Natural killer cell (primary cell): ENCODE data around the gene RELN. TPM values are rescaled to one million over a fixed set of nuclear protein-coding genes. Genes with fewer than 3 reads are reported as not detected.

Experiments
- ATAC-seq, 3 donors: fragments of 150-1000 bp in 2 of 3; fragments of 200-7000 bp in 1 of 3; cut with Tn5 transposase; 1 replicate in 1 of 3; 2 replicates in 2 of 3; pipeline ENCODE4 v1.10.0; 2021; ENCODE audit warnings: mild to moderate bottlenecking in 2 of 3, moderate library complexity in 2 of 3
- DNase-seq, 2 donors: peaks; one replicate each; pipeline versions ENCODE4 v3.0.0 to v3.0.0-alpha.2; 2013 to 2021; ENCODE audit warnings: mixed read lengths in 1 of 2
- H3K27ac ChIP-seq: one replicate; pipeline ENCODE4 v1.5.1; 2013; ENCODE audit warnings: mild to moderate bottlenecking, low read length
- H3K27me3 ChIP-seq: one replicate; pipeline ENCODE4 v1.6.1; 2013; ENCODE audit warnings: low read length; ENCODE audit not compliant: control insufficient read depth, insufficient read depth
- H3K36me3 ChIP-seq: one replicate; pipeline ENCODE4 v1.6.1; 2013; ENCODE audit warnings: low read length; ENCODE audit not compliant: control insufficient read depth, insufficient read depth
- H3K4me1 ChIP-seq: one replicate; pipeline ENCODE4 v1.6.1; 2013; ENCODE audit warnings: low read length; ENCODE audit not compliant: control insufficient read depth, insufficient read depth
- H3K4me3 ChIP-seq: one replicate; pipeline ENCODE4 v1.5.1; 2013; ENCODE audit warnings: low read length
- H3K9me3 ChIP-seq: one replicate; pipeline ENCODE4 v1.6.1; 2013; ENCODE audit warnings: low read length; ENCODE audit not compliant: control insufficient read depth, insufficient read depth
- H3K27ac Mint-ChIP-seq, 2 donors: one replicate each; pipeline ENCODE4 v1.8.0; 2022; ENCODE audit warnings: mild to moderate bottlenecking in 2 of 2, mixed read lengths in 2 of 2, moderate library complexity in 1 of 2
- H3K27me3 Mint-ChIP-seq, 2 donors: one replicate each; pipeline ENCODE4 v1.8.0; 2022; ENCODE audit warnings: low read depth in 2 of 2, mixed read lengths in 2 of 2
- H3K36me3 Mint-ChIP-seq: one replicate; pipeline ENCODE4 v1.8.0; 2022; ENCODE audit warnings: mixed read lengths
- H3K4me1 Mint-ChIP-seq, 2 donors: one replicate each; pipeline ENCODE4 v1.8.0; 2022; ENCODE audit warnings: mixed read lengths in 2 of 2
- H3K4me3 Mint-ChIP-seq: one replicate; pipeline ENCODE4 v1.8.0; 2022; ENCODE audit warnings: mild to moderate bottlenecking, moderate library complexity, mixed read lengths
- H3K9me3 Mint-ChIP-seq, 2 donors: one replicate each; pipeline ENCODE4 v1.8.0; 2022; ENCODE audit warnings: mixed read lengths in 2 of 2
- WGBS: methylation state at CpG from one replicate; pipeline ENCODE4 v1.1.7; 2013; ENCODE audit warnings: missing lambda C conversion rate; ENCODE audit not compliant: insufficient coverage; 5-methylcytosine and 5-hydroxymethylcytosine counted together
- intact Hi-C: fragments of 100-400 bp; cut with micrococcal nuclease; formaldehyde crosslinking; loops from one replicate; pipeline ENCODE4 v1.14.2; 2022
- total RNA-seq, 4 donors: library from RNA; stranded (reverse); fragments of 120-200 nt in 1 of 4; gene quantifications; one replicate each; pipeline versions ENCODE4 v1.2.3 to v1.2.4, GENCODE V29; 2013 to 2022
- TF ChIP-seq, protein P1 (sequence below): fragments of 200-600 bp; IDR thresholded peaks from one replicate; pipeline ENCODE4 v1.8.0; 2022; ENCODE audit warnings: antibody characterized with exemption

Gene RELN
- total RNA-seq, 3 donors from 2014 or later (not counting 1 experiment from before 2014, with no cell fraction given) = not detected

DNA sequence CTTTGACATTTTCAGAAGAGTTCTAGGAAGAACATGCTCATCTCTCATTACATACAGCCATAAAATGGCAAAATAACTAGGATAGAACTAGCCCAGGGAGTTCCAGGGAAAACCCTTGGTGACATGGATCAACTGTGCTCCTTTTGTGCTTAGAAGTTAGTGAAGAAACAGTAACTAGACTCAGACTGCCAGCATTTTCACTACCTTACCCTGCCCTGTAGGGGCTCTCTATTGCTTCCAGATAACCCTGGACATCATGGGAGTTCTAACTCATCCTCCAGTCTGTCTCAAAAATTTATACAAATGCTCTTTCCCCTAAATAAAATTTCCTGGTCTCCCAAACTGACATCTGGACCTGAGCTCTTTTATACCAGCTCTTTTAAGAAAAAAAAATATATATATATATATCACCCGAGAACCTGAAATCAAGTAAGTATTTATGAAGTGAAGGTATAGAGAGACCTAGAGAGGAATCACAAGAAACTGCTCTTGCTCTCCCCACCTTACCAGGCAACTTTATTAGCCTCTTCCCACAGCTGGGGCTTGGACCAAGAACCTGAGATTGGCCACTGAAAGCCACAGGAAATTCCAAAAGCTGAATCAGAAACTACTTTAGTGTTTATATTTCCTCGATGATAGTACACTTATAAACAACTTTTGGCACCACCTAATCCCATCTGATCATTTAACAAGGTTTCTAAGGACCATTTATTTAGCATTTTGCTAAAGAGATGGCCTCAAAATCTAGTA is 101.4 kb downstream of the RELN start:
- H3K4me1 Mint-ChIP-seq = no peaks in the 10 kb centered on the region

DNA sequence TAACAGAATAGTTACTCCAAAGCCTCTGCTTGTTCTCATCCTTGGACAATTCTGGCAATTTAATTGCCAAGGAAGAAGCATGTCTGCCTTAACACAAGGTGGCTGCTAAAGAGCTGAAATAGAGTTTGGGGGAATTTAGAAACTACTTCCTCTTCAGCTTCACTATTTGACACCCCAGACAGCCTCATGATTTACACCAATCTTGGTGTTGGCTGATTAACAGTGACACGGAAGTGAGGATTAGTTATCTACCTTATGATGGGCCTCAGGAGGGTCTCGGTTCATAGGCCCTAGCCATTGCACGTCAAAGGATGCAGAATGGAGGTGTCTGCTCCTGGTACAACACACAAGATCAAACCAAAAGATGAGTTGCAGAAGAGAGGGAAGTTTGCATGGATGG is 102.4 kb downstream of the RELN start:
- no peak overlapping the region for H3K4me3 Mint-ChIP-seq
- Histone ChIP-seq H3K27ac (no peak overlapping the region), H3K9me3 (no peaks in the 10 kb centered on the region), H3K4me1 (no peaks in the 10 kb centered on the region), H3K36me3 (no peaks in the 10 kb centered on the region), H3K4me3 (no peak overlapping the region), H3K27me3 (no peaks in the 10 kb centered on the region)
- intact Hi-C loops = no loop called here
- ATAC-seq (no peak), DNase-seq (no peak)
- no peak overlapping the region for H3K27ac Mint-ChIP-seq
- H3K27me3 Mint-ChIP-seq = no peaks in the 10 kb centered on the region
- no peaks in the 10 kb centered on the region for H3K4me1 Mint-ChIP-seq
- peaks cover 0 to 6% of the 10 kb centered on the region in 2 donors for H3K9me3 Mint-ChIP-seq
- 56% methylated on average over 3 of the region's 3 CpGs for WGBS
- no peaks in the 10 kb centered on the region for H3K36me3 Mint-ChIP-seq
- TF ChIP-seq, protein P1, sequence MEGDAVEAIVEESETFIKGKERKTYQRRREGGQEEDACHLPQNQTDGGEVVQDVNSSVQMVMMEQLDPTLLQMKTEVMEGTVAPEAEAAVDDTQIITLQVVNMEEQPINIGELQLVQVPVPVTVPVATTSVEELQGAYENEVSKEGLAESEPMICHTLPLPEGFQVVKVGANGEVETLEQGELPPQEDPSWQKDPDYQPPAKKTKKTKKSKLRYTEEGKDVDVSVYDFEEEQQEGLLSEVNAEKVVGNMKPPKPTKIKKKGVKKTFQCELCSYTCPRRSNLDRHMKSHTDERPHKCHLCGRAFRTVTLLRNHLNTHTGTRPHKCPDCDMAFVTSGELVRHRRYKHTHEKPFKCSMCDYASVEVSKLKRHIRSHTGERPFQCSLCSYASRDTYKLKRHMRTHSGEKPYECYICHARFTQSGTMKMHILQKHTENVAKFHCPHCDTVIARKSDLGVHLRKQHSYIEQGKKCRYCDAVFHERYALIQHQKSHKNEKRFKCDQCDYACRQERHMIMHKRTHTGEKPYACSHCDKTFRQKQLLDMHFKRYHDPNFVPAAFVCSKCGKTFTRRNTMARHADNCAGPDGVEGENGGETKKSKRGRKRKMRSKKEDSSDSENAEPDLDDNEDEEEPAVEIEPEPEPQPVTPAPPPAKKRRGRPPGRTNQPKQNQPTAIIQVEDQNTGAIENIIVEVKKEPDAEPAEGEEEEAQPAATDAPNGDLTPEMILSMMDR = no peak

More for the DNA sequence above, 101.4 kb downstream of the RELN start:
- Mint-ChIP-seq H3K36me3 (no peaks in the 10 kb centered on the region), H3K27me3 (no peaks in the 10 kb centered on the region), H3K27ac (no peak overlapping the region), H3K4me3 (no peak overlapping the region), H3K9me3 (peaks cover 0 to 6% of the 10 kb centered on the region in 2 donors)
- H3K4me1 ChIP-seq = no peaks in the 10 kb centered on the region
- intact Hi-C loops = no loop called here
- H3K36me3 ChIP-seq = no peaks in the 10 kb centered on the region
- no peaks in the 10 kb centered on the region for H3K27me3 ChIP-seq
- WGBS = 81% methylated on average over 1 of the region's 2 CpGs
- no peak for ATAC-seq
- TF ChIP-seq, protein P1 = no peak
- H3K27ac ChIP-seq = no peak overlapping the region
- DNase-seq = no peak
- no peak overlapping the region for H3K4me3 ChIP-seq
- no peaks in the 10 kb centered on the region for H3K9me3 ChIP-seq

DNA sequence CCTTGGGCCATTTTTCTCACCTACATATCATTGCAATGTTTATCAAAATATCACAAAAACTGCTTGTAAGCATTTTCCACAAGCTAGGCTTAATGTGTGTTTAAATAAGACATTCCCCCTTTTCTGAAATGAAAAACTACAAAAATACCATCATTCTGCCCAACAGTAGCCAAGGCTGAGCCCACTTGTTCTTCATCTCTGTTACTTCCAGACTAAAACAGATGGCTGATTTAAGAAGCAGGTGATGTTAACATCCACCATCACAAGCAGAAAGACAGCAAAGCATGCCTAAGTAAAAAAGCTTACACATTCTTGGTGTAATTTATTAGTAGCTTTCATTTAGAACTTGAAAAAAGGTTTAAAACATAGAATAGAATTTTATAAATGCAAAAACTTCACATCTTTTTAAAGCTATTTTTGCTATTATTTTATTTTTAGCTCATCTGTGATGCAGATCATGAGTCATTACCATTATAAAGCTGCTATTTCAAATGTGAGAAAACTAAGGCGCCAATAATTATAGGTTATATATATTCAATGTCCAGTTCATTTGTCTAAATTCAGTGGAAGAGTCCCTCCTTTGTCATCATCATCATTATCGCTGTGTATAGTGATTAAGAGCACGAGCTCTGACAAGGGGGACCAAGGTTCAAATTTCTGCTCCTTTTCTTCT is 109.4 kb downstream of the RELN start:
- no peaks in the 10 kb centered on the region for H3K27me3 Mint-ChIP-seq
- no peaks in the 10 kb centered on the region for H3K36me3 Mint-ChIP-seq
- no peaks in the 10 kb centered on the region for H3K4me1 Mint-ChIP-seq
- WGBS = 93% methylated on average over 2 of the region's 3 CpGs
- DNase-seq (no peak), ATAC-seq (no peak)
- no peaks in the 10 kb centered on the region for H3K27me3 ChIP-seq
- H3K4me3 Mint-ChIP-seq = no peak overlapping the region
- H3K9me3 ChIP-seq = no peaks in the 10 kb centered on the region
- peaks cover 3 to 16% of the 10 kb centered on the region in 2 donors for H3K9me3 Mint-ChIP-seq
- no peak overlapping the region for H3K4me3 ChIP-seq
- no peak overlapping the region for H3K27ac Mint-ChIP-seq
- TF ChIP-seq, protein P1 = no peak
- intact Hi-C loops = no loop called here
- no peaks in the 10 kb centered on the region for H3K4me1 ChIP-seq
- H3K36me3 ChIP-seq = no peaks in the 10 kb centered on the region
- no peak overlapping the region for H3K27ac ChIP-seq
